ENCODE results near the gene SLC29A2.
A peak's percentile ranks its signal among the peaks of the same experiment; 100 is the strongest.

The SLC29A2 gene, protein sequence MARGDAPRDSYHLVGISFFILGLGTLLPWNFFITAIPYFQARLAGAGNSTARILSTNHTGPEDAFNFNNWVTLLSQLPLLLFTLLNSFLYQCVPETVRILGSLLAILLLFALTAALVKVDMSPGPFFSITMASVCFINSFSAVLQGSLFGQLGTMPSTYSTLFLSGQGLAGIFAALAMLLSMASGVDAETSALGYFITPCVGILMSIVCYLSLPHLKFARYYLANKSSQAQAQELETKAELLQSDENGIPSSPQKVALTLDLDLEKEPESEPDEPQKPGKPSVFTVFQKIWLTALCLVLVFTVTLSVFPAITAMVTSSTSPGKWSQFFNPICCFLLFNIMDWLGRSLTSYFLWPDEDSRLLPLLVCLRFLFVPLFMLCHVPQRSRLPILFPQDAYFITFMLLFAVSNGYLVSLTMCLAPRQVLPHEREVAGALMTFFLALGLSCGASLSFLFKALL

DNA sequence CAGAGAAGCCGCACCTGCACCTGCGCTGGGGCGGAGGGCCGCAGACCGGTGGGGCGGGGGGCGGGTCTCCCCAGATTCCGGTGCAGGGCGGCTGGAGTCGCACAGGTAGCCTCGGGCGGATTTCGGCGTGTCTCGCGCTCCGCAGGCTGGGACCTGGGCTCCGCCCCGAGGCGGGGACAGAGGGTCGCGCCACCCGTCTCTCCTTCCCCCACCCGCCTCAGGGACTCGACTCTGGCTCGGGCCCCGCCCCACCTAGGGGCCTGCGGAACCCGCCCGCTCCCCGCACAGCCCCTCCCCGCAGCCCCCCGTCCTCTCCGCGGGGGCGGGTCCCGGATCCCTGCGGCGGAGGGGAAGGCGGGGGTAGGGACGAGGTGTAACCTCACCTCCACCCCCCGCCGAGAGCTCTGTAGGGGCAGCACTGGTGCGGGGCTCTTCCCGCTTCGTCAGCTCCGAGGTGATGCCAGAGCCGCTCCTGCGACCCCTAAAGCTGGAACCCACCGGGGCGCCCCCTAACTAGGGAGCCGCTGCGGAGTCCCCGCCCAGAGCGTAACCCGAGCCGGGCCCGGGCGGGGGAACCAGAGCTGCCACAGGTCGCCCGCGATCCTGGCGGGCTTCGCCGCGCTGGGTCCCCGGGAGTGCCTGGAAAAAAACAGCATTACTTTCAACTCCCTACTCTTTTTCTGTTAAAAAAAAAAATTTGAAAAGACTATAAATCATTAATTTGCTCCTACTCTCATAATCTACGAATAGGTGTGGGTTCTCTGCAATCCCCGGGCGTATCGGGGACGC is at the start of gene SLC29A2:
Gene SLC29A2, minus strand, starts transcription at position 134 of the 789 bp plus-strand sequence. CDS start 169 bp downstream, outside the sequence.
- DNase-seq (ENCODE audit: low read depth in 2 of 2) = peak; percentile 73 to 74

DNA sequence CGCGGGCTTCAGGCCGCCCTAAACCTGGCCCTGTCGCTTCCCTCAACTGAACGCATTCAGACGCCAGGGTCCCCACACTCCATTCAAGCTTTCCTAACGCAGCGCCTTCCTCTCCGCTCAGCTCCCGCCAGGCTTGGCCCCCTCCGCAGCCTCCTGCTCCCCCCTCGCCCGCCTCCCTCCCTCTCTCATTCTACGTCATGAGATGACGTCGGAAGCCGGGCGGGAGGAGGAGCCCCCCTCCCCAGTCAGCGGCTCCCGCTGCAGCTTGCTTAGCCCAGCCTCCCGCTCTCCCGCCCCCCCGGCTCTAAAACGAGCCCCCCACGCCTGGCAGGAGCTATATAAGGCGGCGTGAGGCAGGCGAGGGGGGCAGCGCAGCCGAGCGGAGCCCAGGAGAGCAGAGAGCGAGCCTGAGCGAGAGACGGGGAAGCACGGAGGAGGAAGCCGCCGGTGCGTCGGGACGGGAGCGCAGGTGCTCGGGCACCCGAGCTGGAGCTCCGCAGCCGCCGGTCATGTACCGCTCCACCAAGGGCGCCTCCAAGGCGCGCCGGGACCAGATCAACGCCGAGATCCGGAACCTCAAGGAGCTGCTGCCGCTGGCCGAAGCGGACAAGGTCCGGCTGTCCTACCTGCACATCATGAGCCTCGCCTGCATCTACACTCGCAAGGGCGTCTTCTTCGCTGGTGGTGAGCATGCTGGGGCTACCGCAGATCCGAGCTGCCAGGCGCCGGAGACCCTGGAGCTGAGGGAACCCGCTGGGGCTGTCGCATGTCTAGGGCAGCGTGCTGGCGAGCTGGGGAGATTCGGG is 49.3 kb upstream of the SLC29A2 start, which contains the start of gene NPAS4:
Gene NPAS4, plus strand, starts transcription at position 365 of the 806 bp plus-strand sequence. Its CDS starts 145 bp downstream, at position 510.
- DNase-seq (ENCODE audit: low read depth in 2 of 2) = no peak

DNA sequence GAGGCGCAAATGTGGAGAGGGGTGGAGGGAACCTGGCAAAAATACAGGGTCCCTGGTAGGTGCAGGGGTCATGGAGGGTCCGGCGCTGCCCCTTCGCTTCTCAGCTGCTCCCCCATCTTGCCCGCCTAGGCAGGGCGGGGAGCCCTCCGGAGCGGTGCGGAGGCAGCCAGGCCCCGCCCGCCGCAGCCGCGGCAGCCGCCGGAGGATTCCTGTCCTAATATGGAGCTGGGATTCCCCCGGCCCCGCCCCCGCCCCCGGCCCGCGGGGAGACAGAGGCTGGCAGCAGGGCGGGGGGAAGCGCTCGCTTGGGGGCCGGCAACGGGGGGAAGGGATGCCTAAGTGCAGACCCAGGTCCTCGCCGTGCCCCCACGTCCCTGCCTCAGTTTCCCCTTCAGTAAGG is 48.3 kb upstream of the SLC29A2 start:
- DNase-seq (ENCODE audit: low read depth in 2 of 2) = no peak

DNA sequence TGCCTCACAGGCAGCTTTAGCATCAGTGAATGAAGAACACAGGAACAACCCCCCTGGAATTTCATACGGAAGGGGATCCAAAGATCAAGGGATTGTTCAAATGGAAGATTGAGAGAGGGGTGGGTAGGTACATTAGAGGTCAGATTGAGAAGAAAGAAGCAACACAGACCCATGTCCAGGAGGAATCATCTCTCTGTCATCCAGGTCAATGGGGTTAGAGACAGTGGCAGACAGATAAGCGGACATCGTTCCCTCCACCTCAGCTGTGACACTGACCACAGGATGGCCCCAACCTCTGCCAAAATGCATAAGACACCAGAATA is 47.4 kb upstream of the SLC29A2 start:
- DNase-seq (ENCODE audit: low read depth in 2 of 2) = no peak

DNA sequence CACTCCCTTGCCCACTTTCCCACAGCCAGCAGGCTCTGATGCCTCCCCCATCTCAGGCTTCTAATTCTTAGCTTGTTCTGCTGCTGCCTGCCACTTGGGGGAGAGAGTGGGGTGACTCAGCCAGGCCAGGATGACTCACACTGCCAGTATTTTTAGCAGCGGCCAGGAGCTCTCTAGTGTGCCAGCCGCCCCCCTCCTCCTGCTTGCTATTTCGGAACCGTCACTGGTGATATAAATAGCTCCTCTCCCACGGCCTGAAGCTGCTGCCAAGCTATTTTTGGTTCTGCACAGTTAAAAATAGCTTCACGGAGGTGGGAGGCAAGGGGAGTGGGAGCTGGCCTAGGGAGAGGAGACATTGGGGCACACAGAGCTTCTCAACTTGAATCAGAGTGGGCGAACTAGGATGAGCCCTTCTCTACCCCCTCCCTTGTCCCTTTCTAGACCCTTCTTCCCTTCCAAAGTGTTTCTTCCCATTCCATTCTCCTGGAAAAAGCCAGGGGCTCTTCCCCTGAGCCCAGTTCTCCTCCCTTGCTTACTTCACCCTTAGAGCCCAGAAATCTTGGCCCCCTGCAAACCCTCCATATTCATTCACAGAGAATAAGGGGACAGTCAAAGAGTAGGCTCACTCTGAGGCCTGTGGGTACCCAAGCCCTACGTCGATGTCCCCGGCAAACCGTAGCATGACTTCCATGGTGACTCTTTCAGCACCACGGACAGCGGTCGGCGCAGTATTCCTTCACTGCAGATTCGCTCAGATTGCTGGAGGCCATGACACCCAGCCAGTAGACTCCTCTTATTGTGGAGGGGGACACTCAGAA is 46.8 kb upstream of the SLC29A2 start:
- DNase-seq (ENCODE audit: low read depth in 2 of 2) = peak; percentile 61 to 65

DNA sequence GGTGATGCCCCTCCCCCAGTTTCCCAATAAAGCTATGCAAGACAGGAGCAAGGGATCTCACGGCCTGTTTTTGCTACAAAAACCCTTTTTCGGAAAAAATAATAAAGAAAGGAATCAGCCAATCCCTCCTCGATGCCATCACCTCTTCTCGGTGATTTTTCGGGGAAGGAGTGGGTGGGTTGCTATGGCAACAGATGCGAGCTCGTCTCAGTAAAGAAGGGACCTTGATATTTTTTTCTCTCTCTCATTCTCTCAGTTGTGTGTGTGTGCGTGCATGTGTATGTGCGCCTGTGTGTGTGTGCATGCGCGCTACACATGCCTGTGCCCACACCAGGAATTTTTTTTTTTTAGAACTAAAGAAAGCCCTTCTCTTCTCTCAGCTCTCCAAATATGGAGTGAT is 45.4 kb upstream of the SLC29A2 start:
- DNase-seq (ENCODE audit: low read depth in 2 of 2) = no peak

DNA sequence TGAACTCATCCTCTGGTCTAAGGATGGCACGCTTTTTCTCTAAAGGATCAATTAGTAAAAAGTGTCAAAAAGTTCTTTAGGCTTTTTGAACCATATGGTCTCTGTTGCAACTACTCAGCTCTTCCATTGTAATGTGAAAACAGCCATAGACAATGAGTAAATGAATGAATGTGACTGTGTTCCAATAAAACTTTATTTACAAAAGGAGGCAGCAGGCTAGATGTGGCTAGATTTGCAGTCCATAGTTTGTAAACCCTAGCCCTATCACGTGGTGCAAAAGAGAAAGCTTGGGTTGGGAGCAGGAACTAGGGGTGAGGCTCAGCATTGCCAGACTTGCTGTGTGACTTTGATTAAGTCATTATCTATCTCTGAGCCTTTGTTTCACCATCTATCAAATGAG is 43.9 kb upstream of the SLC29A2 start:
- no peak for DNase-seq (ENCODE audit: low read depth in 2 of 2)

DNA sequence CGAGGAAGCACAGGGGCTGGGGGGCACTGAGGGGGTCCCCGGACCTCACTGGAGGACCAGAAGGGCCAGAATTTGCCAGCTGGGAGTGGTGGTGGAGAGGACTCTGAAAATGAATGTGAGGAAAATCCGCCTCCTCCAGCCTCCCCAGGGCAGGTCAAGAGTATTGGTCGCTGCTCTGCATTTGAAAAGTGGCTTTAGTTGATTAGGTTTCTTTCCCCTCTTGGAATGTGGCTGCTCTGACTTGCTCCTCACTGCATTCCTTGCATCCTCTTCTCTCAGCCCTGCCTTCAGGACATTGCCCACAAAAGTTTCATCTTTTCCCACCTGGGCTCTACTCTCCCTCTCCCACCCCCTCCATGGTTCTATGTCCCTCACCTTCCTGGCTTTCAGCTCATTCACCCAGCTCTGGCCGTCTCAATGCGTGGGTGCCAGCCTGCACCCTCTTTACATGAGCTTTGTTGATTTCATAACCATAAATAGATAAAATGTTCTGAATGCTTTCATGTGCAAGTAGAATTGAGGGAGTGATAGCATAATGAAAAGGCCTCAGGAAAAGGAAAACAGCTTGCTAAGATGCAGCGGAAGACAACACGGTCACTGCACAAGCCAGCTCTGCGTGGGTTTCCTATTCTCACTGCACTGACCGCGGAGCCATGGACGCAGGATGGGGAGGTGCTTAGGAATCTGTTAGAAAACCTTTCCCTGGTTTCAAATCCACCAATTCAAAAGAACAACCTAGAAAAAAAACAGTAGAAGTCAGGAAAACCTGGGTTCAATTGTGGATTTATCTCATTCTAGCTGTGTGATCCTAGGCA is 42.8 kb upstream of the SLC29A2 start:
- no peak for DNase-seq (ENCODE audit: low read depth in 2 of 2)

DNA sequence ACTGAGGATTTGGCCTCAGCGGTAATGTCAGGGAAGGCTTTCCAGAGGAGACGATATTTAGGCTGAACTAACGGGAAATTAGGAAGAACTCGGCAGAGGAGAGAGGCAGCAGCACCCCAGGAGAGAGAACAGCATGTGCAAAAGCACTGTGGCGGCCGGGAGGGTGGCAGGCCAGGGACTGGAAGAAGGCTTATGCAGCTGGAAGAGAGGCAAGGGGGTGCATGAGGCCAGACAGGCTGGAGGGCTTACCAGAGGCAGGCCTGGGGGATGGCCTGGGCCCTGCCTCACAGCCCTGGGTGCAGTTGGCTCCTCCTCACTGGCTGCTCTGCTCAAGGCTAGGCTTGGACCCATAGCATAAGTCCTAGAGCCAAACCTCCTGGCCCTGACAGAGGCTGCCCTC is 41.6 kb upstream of the SLC29A2 start:
- no peak for DNase-seq (ENCODE audit: low read depth in 2 of 2)

DNA sequence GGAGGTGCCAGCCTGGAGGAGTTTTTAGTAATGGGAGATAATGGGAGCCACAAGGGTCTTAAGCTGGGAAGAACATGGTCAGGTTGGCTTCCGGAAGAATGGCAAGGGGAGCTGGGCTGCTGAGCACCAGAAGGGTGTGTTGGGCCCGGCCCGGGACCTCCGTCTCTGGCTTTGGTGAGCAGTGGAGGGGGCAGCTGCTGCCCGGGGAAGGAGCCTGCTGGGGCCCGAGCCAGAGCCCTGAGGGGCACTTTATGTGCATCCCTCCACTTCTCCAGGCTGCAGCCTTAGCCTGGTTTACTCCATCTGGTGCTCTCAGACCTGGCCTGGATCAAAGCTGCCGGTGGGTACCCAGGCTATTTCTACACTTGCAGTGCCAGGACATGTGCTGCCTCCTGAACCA is 40.5 kb upstream of the SLC29A2 start:
- no peak for DNase-seq (ENCODE audit: low read depth in 2 of 2)

DNA sequence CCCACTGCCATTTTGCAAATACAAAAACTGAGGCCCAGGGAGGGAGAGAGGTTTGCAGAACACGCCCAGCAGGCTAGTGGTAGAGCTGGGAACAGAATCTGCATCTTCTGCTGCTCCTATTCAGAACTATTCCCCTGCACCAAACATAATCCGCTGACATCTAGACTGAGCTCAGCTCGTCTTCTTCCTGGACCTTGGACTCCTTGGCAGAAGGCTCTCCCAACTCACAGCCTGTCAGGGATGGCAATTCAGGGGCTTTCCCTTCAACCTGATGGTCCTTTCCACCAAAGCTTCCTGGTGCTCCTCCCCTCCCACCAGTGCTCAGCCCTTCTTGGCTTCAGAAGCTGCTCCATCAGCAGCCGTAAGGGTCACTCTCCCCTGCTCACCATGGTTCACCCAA is 39.8 kb upstream of the SLC29A2 start:
- no peak for DNase-seq (ENCODE audit: low read depth in 2 of 2)

DNA sequence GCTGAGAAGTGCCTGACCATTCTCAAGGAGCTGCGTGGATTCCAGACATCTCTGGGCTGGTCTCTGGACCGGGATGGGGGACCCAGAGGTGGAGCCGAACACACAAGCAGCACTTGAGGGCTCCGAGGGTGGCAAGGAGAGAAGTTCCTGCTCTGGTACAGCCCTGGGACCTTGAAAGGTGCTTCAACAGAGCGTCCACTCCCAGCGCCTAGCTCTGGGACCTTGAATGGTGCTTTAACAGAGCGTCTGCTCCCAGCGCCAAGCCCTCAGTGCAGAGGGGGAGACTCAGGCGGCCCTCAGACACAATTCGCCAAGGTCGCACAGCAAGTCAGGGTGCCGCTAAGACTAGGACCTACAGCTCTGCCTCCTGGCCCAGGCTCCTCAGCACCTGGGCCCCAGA is 38.6 kb upstream of the SLC29A2 start:
- DNase-seq (ENCODE audit: low read depth in 2 of 2) = no peak

DNA sequence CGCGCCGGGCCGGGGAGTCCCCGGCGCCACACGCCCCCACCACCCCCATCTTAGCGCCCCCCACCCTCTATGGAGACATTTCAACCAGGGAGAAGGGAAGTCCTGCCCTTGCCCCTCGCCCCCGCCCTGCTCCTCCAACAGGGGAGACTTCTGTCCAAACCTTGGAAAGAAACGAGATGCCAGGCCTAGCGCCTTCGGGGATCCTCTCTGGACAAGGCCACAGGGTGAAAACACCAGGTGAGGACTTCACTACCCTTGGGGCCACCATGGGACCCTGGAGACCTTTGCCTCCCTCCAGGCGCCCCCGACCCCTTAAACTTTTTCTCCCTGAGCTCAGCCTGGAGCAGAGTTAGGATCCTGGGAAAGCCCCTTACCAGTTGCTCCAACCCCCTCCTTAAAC is 37.7 kb upstream of the SLC29A2 start:
- DNase-seq (ENCODE audit: low read depth in 2 of 2) = no peak

DNA sequence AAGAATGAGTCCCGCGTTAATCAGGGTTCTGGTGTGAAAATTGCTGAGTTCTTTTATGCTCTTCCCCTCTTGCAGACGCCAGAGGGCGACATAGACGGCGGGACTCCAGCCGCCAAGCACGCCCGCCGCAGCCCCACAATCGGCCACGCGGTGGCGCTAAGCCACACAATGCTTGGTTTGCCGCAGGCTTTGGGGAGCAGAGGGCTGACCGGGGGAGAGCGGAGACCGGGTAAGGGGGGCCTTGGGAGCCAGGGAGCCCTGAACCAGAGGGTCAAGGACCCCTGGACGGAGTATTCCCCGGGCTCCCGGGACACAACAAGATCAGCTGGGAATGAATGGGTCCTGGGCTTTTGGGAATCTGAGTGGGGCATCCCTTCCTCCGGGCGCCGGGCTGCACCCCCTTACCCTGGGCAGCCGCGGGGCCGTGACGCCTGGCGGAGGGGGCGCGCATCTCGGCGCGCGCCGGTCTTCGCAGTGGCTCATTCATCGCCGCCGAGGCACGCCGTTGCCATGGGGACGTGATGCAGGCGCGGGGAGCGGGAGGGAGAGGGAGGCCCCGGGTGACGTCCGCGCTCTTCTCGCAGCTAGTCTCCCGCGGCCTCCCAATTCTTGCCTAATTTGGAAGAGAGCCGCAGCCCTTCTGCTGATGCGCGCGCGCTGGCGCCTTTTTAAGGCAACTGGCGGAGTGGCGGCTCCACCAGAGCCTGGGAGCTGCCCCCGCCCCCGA is 37.1 kb upstream of the SLC29A2 start:
- DNase-seq (ENCODE audit: low read depth in 2 of 2) = peak; percentile 91

DNA sequence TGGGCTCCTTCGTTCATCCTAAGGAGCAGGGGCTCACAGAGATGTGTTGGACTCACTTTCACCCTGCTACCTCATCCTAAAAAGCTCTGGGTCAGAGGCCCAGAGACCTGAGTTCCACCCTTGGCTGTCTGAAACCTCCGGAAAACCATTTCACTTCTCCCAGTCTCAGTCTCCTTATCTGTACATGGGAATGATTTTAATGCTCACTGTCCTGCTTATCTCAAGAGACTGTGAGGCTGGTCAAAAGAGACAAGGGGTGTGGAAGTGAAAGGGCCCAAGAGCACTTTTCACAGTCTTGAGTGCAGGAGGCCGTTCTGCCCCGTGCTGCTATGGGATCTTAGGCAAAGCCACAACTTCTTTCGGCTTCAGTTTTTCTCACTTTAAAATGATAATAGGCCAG is 36.1 kb upstream of the SLC29A2 start:
- DNase-seq (ENCODE audit: low read depth in 2 of 2) = no peak

DNA sequence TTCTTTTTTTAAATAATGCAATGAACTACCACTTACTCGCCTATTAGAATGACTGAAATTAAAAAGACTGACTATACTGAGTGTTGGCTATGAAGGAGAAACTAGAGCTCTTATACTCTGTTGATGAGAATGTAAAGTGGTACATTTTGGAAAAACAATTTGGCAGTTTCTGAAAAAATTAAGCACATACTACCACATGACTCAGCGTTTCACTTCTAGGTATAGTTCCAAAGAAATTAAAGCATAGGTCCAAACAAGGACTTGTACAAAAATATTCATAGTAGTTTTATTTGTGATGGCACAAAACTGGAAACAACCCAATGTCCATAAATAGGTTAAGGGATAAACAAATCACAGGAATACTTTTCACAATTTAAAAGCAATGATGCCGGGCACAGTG is 22.4 kb upstream of the SLC29A2 start:
- no peak for DNase-seq (ENCODE audit: low read depth in 2 of 2)

DNA sequence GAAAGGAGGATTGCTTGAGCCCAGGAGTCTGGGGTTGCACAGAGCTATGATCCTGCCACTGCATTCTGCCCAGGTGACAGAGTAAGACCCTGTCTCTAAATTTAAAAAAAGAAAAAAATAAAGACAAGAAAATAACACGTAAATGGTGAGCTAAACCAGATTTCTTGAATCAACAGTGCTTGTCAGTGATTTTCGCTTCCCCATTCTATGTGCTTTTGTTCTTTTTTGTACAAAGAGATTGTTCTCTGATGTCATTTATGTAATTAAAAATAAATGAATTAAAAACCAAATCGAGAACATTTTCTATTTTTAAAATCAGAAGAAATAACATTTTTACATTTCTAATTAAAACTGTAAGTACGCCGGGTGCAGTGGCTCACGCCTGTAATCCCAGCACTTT is 19.8 kb upstream of the SLC29A2 start:
- DNase-seq (ENCODE audit: low read depth in 2 of 2) = no peak

DNA sequence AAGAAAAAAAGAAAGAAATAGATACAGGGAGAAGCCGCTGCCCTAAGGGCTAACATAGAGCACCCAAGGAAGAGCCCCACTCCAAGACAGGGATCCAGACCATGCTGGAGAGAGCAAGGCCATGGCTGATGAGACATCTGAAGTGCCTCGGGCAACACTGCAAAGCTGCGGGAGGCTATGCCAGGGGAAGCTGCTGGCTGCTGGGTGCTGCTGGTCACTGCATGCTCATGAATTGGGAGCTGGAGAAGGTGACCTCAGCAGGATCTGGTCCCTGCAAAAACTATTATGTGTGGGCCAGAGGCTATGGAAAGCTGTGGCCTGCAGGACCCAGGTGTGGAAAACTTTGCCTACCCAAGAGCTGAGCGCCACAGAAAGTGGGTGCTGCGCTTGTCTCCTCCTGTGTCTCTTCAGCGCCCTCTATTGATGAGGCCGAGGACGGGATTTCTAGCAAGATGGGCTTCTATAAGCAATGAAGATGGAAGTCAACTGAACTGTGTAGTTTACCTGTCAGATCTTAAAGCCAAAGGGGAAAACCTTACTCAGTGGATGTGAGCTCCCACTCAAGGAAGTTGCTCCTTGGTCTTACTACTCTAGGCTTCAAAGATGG is 17.3 kb upstream of the SLC29A2 start:
- peak; percentile 51 to 66 for DNase-seq (ENCODE audit: low read depth in 2 of 2)

Measured in stimulated activated CD8-positive, alpha-beta memory T cell treated with anti-CD3 and anti-CD28 coated beads, Interleukin-2, amount 100 ng/mL, for 48 hours (primary cell).